Nephron progenitor cell (in vitro differentiated cells): ENCODE measurements around the gene L1CAM.

Source experiments
- DNase-seq: peaks from one replicate; pipeline ENCODE4 v3.0.0; 2021
- H3K27ac Mint-ChIP-seq: 2 replicates; pipeline ENCODE4 v1.8.0; 2021; ENCODE audit warnings: mild to moderate bottlenecking, moderate library complexity, mixed read lengths
- H3K27me3 Mint-ChIP-seq: 2 replicates; pipeline ENCODE4 v1.8.0; 2021; ENCODE audit warnings: mild to moderate bottlenecking, low read depth, mixed read lengths; ENCODE audit not compliant: poor library complexity
- H3K36me3 Mint-ChIP-seq: 2 replicates; pipeline ENCODE4 v1.8.0; 2021; ENCODE audit warnings: low read depth, mixed read lengths
- H3K4me1 Mint-ChIP-seq: 2 replicates; pipeline ENCODE4 v1.8.0; 2021; ENCODE audit warnings: mixed read lengths
- H3K4me3 Mint-ChIP-seq: 2 replicates; pipeline ENCODE4 v1.8.0; 2021; ENCODE audit warnings: mild to moderate bottlenecking, moderate library complexity, mixed read lengths
- H3K9me3 Mint-ChIP-seq: 2 replicates; pipeline ENCODE4 v1.8.0; 2021; ENCODE audit warnings: mild to moderate bottlenecking, moderate library complexity, mixed read lengths
- TF ChIP-seq, protein P1 (sequence below): fragments of 200-600 bp; sonication (generic); IDR thresholded peaks from 2 replicates; pipeline ENCODE4 v1.5.0; 2021; ENCODE audit warnings: antibody characterized with exemption

The L1CAM gene

DNA sequence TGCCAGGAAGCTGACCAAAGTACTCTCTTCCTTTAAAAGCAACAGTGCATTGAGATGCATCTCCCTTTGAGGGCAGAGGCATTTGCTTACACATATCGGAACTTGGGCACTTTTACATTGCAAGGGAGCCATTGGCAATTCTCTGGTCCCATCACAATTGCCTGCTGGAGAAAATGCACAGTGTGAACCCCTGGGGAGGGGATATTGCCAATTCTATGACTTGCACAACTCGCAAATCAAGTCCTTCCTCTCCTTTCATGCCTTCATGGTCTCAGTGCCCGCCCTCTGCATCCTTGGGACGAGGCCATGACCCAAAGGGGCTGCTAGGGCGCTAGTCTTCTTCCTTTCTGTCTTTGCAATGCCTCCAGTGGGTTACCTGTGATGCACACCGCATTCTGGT is 40.8 kb downstream of the L1CAM start:
- H3K4me3 Mint-ChIP-seq = no peak overlapping the region
- peaks cover 40% of the 10 kb centered on the region for H3K27me3 Mint-ChIP-seq
- no peak overlapping the region for H3K27ac Mint-ChIP-seq
- TF ChIP-seq, protein P1, sequence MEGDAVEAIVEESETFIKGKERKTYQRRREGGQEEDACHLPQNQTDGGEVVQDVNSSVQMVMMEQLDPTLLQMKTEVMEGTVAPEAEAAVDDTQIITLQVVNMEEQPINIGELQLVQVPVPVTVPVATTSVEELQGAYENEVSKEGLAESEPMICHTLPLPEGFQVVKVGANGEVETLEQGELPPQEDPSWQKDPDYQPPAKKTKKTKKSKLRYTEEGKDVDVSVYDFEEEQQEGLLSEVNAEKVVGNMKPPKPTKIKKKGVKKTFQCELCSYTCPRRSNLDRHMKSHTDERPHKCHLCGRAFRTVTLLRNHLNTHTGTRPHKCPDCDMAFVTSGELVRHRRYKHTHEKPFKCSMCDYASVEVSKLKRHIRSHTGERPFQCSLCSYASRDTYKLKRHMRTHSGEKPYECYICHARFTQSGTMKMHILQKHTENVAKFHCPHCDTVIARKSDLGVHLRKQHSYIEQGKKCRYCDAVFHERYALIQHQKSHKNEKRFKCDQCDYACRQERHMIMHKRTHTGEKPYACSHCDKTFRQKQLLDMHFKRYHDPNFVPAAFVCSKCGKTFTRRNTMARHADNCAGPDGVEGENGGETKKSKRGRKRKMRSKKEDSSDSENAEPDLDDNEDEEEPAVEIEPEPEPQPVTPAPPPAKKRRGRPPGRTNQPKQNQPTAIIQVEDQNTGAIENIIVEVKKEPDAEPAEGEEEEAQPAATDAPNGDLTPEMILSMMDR = no peak
- no peaks in the 10 kb centered on the region for H3K36me3 Mint-ChIP-seq
- no peaks in the 10 kb centered on the region for H3K4me1 Mint-ChIP-seq
- no peak for DNase-seq
- peaks cover 43% of the 10 kb centered on the region for H3K9me3 Mint-ChIP-seq

DNA sequence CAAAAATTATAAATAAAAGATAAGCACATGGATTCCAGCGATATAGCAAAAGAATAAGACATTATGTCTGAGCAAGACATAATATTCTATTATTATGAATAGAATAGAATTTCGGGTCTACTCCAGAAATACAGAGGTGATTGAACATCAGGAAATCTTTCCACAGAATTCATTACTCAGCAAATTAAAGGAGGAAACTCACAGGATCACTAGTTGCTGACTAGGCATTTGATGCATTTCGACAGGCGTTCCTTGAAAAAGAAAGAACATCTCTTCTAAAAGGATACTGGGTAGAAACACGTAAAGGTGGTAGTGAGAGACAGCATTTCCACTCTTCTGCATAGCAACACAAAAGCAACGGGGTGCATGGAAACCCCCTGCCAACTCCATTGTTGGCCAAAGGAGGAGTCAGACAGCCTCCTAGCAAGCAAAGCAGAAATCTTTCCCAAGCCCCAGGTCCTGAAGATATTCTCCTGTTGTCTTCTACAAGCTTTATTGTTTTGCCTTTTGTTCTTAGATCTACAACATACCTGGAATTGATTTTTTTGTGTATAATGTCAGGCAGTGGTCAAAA is 41.4 kb downstream of the L1CAM start:
- H3K9me3 Mint-ChIP-seq = peaks cover 47% of the 10 kb centered on the region
- DNase-seq = no peak
- H3K4me1 Mint-ChIP-seq = no peaks in the 10 kb centered on the region
- H3K27me3 Mint-ChIP-seq = peaks cover 44% of the 10 kb centered on the region
- no peaks in the 10 kb centered on the region for H3K36me3 Mint-ChIP-seq
- H3K4me3 Mint-ChIP-seq = no peak overlapping the region
- TF ChIP-seq, protein P1 = no peak
- H3K27ac Mint-ChIP-seq = no peak overlapping the region

DNA sequence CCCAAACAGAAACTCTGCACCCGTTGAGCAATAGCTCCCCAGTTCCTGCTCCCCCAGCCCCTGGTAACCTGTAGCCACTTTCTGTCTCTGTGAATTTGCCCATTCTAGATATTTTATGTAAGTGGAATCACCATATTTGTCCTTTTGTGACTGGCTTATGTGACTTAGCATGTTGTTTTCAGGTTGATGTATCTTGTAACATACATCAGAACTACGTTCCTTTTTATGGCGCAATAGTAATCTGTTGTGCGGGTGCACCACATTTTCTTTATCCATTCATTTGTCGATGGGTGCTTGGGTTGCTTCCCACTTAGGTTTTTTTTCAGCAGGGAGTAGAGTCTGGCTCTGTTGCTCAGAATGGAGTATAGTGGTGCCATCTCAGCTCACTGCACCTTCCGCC is 49.1 kb downstream of the L1CAM start:
- Mint-ChIP-seq H3K4me1 (no peaks in the 10 kb centered on the region), H3K27me3 (peaks cover 36% of the 10 kb centered on the region), H3K27ac (no peak overlapping the region), H3K36me3 (no peaks in the 10 kb centered on the region), H3K4me3 (no peak overlapping the region), H3K9me3 (peaks cover 75% of the 10 kb centered on the region)
- DNase-seq = no peak
- TF ChIP-seq, protein P1 = no peak

DNA sequence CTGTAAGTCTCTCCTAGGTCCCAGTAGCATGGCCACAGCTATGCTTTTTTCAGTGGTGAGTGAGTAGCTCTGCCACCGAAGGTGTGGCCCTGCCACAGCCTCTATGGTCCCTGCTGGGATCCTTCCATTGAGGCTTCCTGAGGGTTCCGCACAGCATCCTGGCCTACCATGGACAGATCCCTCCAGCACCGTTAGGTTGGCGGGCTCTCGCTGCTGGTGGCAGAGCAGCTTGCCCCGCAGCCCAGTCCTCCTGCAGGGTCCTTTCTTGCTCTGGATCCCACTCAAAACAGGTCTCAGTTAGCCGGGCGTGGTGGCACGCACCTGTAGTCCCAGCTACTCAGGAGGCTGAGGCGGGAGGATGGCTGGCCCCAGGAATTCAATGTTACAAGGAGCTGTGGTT is 53.2 kb downstream of the L1CAM start:
- peaks cover 3% of the 10 kb centered on the region for H3K4me1 Mint-ChIP-seq
- no peak overlapping the region for H3K27ac Mint-ChIP-seq
- peaks cover 64% of the 10 kb centered on the region for H3K9me3 Mint-ChIP-seq
- H3K4me3 Mint-ChIP-seq = no peak overlapping the region
- peak; percentile 33 for DNase-seq
- TF ChIP-seq, protein P1 = no peak
- peaks cover 53% of the 10 kb centered on the region for H3K27me3 Mint-ChIP-seq
- no peaks in the 10 kb centered on the region for H3K36me3 Mint-ChIP-seq

DNA sequence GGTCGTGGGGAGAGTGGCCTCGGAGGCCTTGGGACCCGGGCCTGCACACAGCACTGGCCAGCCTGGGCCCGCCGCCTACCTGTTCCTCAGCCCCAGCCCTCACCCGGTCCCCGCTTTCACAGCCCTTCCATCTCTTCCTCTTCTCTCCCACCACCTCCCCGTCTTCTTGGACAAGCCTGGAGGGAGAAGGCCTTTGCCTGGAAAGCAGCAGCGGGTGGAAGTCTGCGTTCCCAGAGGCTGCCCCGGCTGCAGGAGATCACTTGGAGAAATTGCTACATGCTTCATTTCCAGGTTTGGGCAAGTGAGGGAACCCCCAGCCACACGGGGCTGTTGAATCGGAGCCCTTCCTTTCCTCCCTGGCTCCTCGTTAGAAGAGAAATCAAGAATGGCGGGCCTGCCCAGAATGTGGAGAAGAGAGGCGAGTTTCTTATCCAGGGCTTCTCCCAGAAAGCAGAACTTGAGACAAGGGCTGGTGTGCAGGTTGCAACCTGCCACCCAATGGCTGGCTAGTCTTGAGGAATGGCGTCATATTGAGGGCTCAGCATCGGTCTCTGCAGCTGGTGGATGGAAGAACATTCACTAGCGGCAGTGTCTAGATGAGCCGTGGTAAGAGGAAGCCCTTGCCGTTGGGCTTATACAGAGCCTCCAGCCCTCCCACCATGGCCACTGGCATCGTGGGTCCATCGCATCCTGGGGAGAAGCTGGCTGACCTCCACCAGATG is 54.4 kb downstream of the L1CAM start:
- Mint-ChIP-seq H3K4me3 (peak overlapping the region; percentile 72), H3K27me3 (peaks cover 62% of the 10 kb centered on the region), H3K9me3 (peaks cover 71% of the 10 kb centered on the region), H3K27ac (no peak overlapping the region), H3K36me3 (no peaks in the 10 kb centered on the region), H3K4me1 (peaks cover 3% of the 10 kb centered on the region)
- TF ChIP-seq, protein P1 = no peak
- no peak for DNase-seq
